ENCODE data around the gene TIGD2.

Gene TIGD2

DNA sequence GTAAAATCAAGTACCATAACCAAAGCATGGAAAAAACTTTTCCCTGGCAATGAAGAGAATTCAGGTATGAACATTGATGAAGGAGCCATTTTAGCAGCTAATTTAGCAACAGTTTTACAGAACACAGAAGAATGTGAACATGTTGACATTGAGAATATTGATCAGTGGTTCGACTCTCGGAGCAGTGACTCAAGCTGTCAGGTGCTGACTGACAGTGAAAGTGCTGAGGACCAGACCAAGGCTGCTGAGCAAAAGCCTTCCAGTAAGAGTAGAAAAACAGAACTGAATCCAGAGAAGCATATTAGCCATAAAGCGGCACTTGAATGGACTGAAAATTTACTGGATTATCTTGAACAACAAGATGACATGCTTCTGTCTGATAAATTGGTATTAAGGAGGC lies 2.8 kb downstream of the TIGD2 start:
- TF ChIP-seq, protein P1, sequence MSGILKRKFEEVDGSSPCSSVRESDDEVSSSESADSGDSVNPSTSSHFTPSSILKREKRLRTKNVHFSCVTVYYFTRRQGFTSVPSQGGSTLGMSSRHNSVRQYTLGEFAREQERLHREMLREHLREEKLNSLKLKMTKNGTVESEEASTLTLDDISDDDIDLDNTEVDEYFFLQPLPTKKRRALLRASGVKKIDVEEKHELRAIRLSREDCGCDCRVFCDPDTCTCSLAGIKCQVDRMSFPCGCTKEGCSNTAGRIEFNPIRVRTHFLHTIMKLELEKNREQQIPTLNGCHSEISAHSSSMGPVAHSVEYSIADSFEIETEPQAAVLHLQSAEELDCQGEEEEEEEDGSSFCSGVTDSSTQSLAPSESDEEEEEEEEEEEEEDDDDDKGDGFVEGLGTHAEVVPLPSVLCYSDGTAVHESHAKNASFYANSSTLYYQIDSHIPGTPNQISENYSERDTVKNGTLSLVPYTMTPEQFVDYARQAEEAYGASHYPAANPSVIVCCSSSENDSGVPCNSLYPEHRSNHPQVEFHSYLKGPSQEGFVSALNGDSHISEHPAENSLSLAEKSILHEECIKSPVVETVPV (CRISPR knock-in tag; IDR thresholded peaks at IDR 0.05) = no peak
- TF ChIP-seq ISL1 (CRISPR knock-in tag; IDR thresholded peaks at IDR 0.05) (no peak), ZFP30 (CRISPR knock-in tag; IDR thresholded peaks at IDR 0.05) (no peak), ZC3H10 (CRISPR knock-in tag; IDR thresholded peaks at IDR 0.05) (no peak), ESRRG (CRISPR knock-in tag; IDR thresholded peaks at IDR 0.05) (no peak), SNAI2 (CRISPR knock-in tag; IDR thresholded peaks at IDR 0.05) (no peak), CSDC2 (CRISPR knock-in tag; IDR thresholded peaks at IDR 0.05) (no peak), RARB (CRISPR knock-in tag; IDR thresholded peaks at IDR 0.05) (no peak), OSR1 (CRISPR knock-in tag; IDR thresholded peaks at IDR 0.05) (no peak), PPARA (CRISPR knock-in tag; IDR thresholded peaks at IDR 0.05; ENCODE audit: borderline replicate concordance) (no peak), TOX (CRISPR knock-in tag; IDR thresholded peaks at IDR 0.05; ENCODE audit: borderline replicate concordance) (no peak), ZNF565 (CRISPR knock-in tag; conservative IDR thresholded peaks at IDR 0.05; ENCODE audit: low read depth) (no peak), TCF4 (CRISPR knock-in tag; IDR thresholded peaks at IDR 0.05; ENCODE audit: borderline replicate concordance) (no peak), ARNTL (CRISPR knock-in tag; IDR thresholded peaks at IDR 0.05; ENCODE audit: borderline replicate concordance, low read depth) (no peak)
- TF ChIP-seq, protein P2, sequence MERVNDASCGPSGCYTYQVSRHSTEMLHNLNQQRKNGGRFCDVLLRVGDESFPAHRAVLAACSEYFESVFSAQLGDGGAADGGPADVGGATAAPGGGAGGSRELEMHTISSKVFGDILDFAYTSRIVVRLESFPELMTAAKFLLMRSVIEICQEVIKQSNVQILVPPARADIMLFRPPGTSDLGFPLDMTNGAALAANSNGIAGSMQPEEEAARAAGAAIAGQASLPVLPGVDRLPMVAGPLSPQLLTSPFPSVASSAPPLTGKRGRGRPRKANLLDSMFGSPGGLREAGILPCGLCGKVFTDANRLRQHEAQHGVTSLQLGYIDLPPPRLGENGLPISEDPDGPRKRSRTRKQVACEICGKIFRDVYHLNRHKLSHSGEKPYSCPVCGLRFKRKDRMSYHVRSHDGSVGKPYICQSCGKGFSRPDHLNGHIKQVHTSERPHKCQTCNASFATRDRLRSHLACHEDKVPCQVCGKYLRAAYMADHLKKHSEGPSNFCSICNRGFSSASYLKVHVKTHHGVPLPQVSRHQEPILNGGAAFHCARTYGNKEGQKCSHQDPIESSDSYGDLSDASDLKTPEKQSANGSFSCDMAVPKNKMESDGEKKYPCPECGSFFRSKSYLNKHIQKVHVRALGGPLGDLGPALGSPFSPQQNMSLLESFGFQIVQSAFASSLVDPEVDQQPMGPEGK (CRISPR knock-in tag; IDR thresholded peaks at IDR 0.05; ENCODE audit: borderline replicate concordance) = no peak
- TF ChIP-seq, protein P3, sequence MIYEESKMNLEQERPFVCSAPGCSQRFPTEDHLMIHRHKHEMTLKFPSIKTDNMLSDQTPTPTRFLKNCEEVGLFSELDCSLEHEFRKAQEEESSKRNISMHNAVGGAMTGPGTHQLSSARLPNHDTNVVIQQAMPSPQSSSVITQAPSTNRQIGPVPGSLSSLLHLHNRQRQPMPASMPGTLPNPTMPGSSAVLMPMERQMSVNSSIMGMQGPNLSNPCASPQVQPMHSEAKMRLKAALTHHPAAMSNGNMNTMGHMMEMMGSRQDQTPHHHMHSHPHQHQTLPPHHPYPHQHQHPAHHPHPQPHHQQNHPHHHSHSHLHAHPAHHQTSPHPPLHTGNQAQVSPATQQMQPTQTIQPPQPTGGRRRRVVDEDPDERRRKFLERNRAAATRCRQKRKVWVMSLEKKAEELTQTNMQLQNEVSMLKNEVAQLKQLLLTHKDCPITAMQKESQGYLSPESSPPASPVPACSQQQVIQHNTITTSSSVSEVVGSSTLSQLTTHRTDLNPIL (CRISPR knock-in tag; IDR thresholded peaks at IDR 0.05; ENCODE audit: low read depth) = no peak
- TF ChIP-seq, protein P4, sequence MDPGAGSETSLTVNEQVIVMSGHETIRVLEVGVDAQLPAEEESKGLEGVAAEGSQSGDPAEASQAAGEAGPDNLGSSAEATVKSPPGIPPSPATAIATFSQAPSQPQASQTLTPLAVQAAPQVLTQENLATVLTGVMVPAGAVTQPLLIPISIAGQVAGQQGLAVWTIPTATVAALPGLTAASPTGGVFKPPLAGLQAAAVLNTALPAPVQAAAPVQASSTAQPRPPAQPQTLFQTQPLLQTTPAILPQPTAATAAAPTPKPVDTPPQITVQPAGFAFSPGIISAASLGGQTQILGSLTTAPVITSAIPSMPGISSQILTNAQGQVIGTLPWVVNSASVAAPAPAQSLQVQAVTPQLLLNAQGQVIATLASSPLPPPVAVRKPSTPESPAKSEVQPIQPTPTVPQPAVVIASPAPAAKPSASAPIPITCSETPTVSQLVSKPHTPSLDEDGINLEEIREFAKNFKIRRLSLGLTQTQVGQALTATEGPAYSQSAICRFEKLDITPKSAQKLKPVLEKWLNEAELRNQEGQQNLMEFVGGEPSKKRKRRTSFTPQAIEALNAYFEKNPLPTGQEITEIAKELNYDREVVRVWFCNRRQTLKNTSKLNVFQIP (CRISPR knock-in tag; IDR thresholded peaks at IDR 0.05; ENCODE audit: borderline replicate concordance, low read depth) = no peak
- ATAC-seq = no peak

DNA sequence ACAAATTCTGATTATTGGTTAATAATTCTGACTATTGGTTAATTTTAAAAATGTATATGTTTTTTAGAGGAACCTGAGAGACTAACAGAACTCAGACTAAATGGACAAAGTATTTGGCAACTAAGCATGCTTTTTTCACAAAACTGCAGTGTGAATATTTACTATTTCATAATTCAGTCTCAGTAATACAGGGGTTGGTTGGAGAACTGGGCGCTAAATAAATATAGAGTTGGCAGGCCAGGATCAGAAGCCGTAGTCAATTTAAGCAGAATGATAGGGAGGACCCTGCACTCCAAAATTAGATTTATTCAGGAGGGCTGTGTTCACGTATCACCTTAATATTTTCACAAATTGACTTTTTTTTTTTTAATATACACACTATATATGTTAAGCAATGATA lies 5.8 kb downstream of the TIGD2 start:
- TF ChIP-seq BACH2 (CRISPR knock-in tag; IDR thresholded peaks at IDR 0.05; ENCODE audit: borderline replicate concordance) = no peak
- no peak for TF ChIP-seq CSDC2 (CRISPR knock-in tag; IDR thresholded peaks at IDR 0.05)
- no peak for TF ChIP-seq GLIS3 (CRISPR knock-in tag; IDR thresholded peaks at IDR 0.05)
- TF ChIP-seq PPARA (CRISPR knock-in tag; IDR thresholded peaks at IDR 0.05; ENCODE audit: borderline replicate concordance) = no peak
- TF ChIP-seq ESRRG (CRISPR knock-in tag; IDR thresholded peaks at IDR 0.05) = no peak
- no peak for TF ChIP-seq TCF4 (CRISPR knock-in tag; IDR thresholded peaks at IDR 0.05; ENCODE audit: borderline replicate concordance)
- no peak for ATAC-seq

DNA sequence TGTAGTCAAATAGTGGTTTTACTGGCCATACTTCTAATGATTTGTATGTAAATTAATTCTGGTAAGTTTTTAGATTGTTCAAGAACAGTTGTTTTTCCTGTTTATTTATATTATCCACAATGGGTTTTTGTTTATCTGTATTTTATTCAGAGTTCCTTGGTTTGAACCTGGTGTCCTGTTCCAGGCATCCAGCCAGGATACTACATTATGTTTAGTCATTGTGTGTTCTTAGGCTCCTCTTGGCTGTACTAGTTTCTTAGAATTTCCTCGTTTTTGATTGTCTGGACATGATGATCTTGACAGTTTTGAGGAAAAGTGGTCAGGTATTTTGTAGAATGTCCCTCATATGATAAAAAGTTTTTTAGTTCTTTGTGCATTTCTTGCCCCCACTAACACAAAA lies 7.8 kb downstream of the TIGD2 start:
- no peak for ATAC-seq
- TF ChIP-seq ZNF8 (CRISPR knock-in tag; IDR thresholded peaks at IDR 0.05) (no peak), ESRRG (CRISPR knock-in tag; IDR thresholded peaks at IDR 0.05) (no peak), OSR1 (CRISPR knock-in tag; IDR thresholded peaks at IDR 0.05) (no peak), RARB (CRISPR knock-in tag; IDR thresholded peaks at IDR 0.05) (no peak), ZNF70 (CRISPR knock-in tag; IDR thresholded peaks at IDR 0.05) (no peak), CSDC2 (CRISPR knock-in tag; IDR thresholded peaks at IDR 0.05) (no peak), ISL1 (CRISPR knock-in tag; IDR thresholded peaks at IDR 0.05) (no peak), ZFP3 (CRISPR knock-in tag; IDR thresholded peaks at IDR 0.05) (no peak), SNAI2 (CRISPR knock-in tag; IDR thresholded peaks at IDR 0.05) (no peak), PPARA (CRISPR knock-in tag; IDR thresholded peaks at IDR 0.05; ENCODE audit: borderline replicate concordance) (no peak), ZNF565 (CRISPR knock-in tag; conservative IDR thresholded peaks at IDR 0.05; ENCODE audit: low read depth) (no peak)
- TF ChIP-seq, protein P4 (CRISPR knock-in tag; IDR thresholded peaks at IDR 0.05; ENCODE audit: borderline replicate concordance, low read depth) = no peak
- TF ChIP-seq, protein P3 (CRISPR knock-in tag; IDR thresholded peaks at IDR 0.05; ENCODE audit: low read depth) = no peak
- TF ChIP-seq, protein P5, sequence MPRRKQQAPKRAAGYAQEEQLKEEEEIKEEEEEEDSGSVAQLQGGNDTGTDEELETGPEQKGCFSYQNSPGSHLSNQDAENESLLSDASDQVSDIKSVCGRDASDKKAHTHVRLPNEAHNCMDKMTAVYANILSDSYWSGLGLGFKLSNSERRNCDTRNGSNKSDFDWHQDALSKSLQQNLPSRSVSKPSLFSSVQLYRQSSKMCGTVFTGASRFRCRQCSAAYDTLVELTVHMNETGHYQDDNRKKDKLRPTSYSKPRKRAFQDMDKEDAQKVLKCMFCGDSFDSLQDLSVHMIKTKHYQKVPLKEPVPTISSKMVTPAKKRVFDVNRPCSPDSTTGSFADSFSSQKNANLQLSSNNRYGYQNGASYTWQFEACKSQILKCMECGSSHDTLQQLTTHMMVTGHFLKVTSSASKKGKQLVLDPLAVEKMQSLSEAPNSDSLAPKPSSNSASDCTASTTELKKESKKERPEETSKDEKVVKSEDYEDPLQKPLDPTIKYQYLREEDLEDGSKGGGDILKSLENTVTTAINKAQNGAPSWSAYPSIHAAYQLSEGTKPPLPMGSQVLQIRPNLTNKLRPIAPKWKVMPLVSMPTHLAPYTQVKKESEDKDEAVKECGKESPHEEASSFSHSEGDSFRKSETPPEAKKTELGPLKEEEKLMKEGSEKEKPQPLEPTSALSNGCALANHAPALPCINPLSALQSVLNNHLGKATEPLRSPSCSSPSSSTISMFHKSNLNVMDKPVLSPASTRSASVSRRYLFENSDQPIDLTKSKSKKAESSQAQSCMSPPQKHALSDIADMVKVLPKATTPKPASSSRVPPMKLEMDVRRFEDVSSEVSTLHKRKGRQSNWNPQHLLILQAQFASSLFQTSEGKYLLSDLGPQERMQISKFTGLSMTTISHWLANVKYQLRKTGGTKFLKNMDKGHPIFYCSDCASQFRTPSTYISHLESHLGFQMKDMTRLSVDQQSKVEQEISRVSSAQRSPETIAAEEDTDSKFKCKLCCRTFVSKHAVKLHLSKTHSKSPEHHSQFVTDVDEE (CRISPR knock-in tag; IDR thresholded peaks at IDR 0.05) = no peak
- TF ChIP-seq, protein P1 (CRISPR knock-in tag; IDR thresholded peaks at IDR 0.05) = no peak

Data from SK-N-SH treated with all-trans-retinoic acid at 6 μM for 48 hours (cell line).